ENCODE results near the gene CAMTA1.

- TF ChIP-seq SP1 (IDR thresholded peaks at IDR 0.05): no peak
- no peak for TF ChIP-seq CTCF (IDR thresholded peaks at IDR 0.05; ENCODE audit: low read depth, low read length, missing input control)
- no peak for TF ChIP-seq EGR1 (IDR thresholded peaks at IDR 0.05; ENCODE audit: low read depth in 2 of 2)
- no peak for TF ChIP-seq HNF4A (conservative IDR thresholded peaks at IDR 0.05)
- no peak for TF ChIP-seq TAF1 (conservative IDR thresholded peaks at IDR 0.05)
- no peak for TF ChIP-seq MAX (IDR thresholded peaks at IDR 0.05)
These were observed 300.3 kb downstream of the CAMTA1 start for GRCh38 chr1:7085521-7085920.

All from liver (tissue), 3 donors.